Tibial nerve (tissue), 4 donors: ENCODE measurements around the gene TGM6. TPM values are rescaled to one million over a fixed set of nuclear protein-coding genes. Genes with fewer than 3 reads are reported as not detected.

ENCODE experiments used
- DNase-seq, 2 donors: peaks; one replicate each; pipeline ENCODE4 v3.0.0-alpha.2; 2019; ENCODE audit warnings: low spot score in 2 of 2
- H3K27ac ChIP-seq, 4 donors: fragments of 200-600 bp; sonication (generic) in 3 of 4; one replicate each; pipeline ENCODE4 v1.5.1; 2017 to 2019; ENCODE audit warnings: mild to moderate bottlenecking in 1 of 4
- H3K27me3 ChIP-seq, 2 donors: fragments of 200-600 bp; sonication (generic) in 1 of 2; one replicate each; pipeline versions ENCODE4 v1.5.1 to v1.6.0; 2017 to 2019
- H3K36me3 ChIP-seq, 3 donors: fragments of 200-600 bp; sonication (generic); one replicate each; pipeline ENCODE4 v1.5.1; 2018 to 2019
- H3K4me1 ChIP-seq, 4 donors: fragments of 200-600 bp; sonication (generic) in 3 of 4; one replicate each; pipeline ENCODE4 v1.5.1; 2017 to 2019
- H3K4me3 ChIP-seq, 4 donors: fragments of 200-600 bp; sonication (generic) in 3 of 4; one replicate each; pipeline ENCODE4 v1.5.1; 2017 to 2019; ENCODE audit warnings: mild to moderate bottlenecking in 1 of 4, moderate library complexity in 1 of 4
- H3K9me3 ChIP-seq, 4 donors: fragments of 200-600 bp; sonication (generic) in 3 of 4; one replicate each; pipeline ENCODE4 v1.5.1; 2017 to 2019
- CTCF ChIP-seq, 5 experiments: fragments of 200-600 bp in 3 of 5; fragments of 450-650 bp in 2 of 5; sonication (generic) in 3 of 5; IDR thresholded peaks; one replicate each; pipeline ENCODE4 v1.5.1; 2016 to 2019; ENCODE audit warnings: antibody characterized with exemption in 5 of 5, mild to moderate bottlenecking in 3 of 5, moderate library complexity in 2 of 5
- EP300 ChIP-seq, 2 donors: sonication (generic); formaldehyde crosslinking; IDR thresholded peaks; one replicate each; pipeline ENCODE4 v1.6.1; 2017; ENCODE audit warnings: antibody characterized with exemption in 2 of 2, mild to moderate bottlenecking in 1 of 2
- POLR2A ChIP-seq, 2 donors: fragments of 450-650 bp; IDR thresholded peaks; one replicate each; pipeline ENCODE4 v1.6.1; 2017; ENCODE audit warnings: antibody characterized with exemption in 2 of 2, mild to moderate bottlenecking in 2 of 2, moderate library complexity in 2 of 2
- WGBS, 2 donors: methylation state at CpG; one replicate each; pipeline ENCODE4 v1.1.5; 2018; 5-methylcytosine and 5-hydroxymethylcytosine counted together
- total RNA-seq, 4 donors: library from RNA; depleted of rRNA; stranded (reverse); fragments of >200 nt; gene quantifications; one replicate each; pipeline ENCODE4 v1.1.0, GENCODE V29; 2016

TGM6 gene
- total RNA-seq, 4 donors from 2014 or later: not detected

GRCh38 chr20:2340823-2341222, 39.9 kb upstream of the TGM6 start:
- Histone ChIP-seq H3K27ac (no peak overlapping the region), H3K4me1 (no peaks in the 10 kb centered on the region), H3K9me3 (no peaks in the 10 kb centered on the region), H3K27me3 (no peaks in the 10 kb centered on the region), H3K4me3 (no peak overlapping the region), H3K36me3 (no peaks in the 10 kb centered on the region)
- DNase-seq: no peak
- TF ChIP-seq EP300 (IDR thresholded peaks at IDR 0.05) (no peak), CTCF (IDR thresholded peaks at IDR 0.05) (no peak), POLR2A (IDR thresholded peaks at IDR 0.05) (no peak)
- WGBS, 2 donors: 94 to 95% methylated on average over 6 of the region's 6 CpGs

DNA sequence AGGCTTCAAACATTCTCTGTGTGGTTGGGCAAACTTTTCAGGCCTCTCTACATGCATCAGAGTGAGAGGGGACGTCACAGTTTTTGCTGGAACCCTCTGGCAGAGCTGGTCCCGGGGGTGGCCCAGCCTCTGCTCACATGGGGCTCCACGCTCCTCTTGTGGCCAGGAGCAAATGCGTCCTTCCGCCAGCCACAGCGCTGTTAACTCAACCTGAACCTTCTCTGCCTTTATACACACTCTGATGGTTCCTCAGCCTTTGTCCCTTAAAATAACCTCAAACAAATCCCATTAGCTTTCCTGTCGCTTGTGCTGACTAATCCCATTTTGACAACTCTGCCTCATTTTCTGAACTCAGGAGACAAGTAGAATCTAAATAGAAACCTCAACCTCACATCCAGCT, 39.4 kb upstream of the TGM6 start:
- DNase-seq: no peak
- Histone ChIP-seq H3K36me3 (no peaks in the 10 kb centered on the region), H3K4me1 (no peaks in the 10 kb centered on the region), H3K4me3 (no peak overlapping the region), H3K27me3 (no peaks in the 10 kb centered on the region), H3K27ac (no peak overlapping the region), H3K9me3 (peaks cover 0 to 4% (median 0%) of the 10 kb centered on the region in 4 donors)
- TF ChIP-seq EP300 (IDR thresholded peaks at IDR 0.05) (no peak), CTCF (IDR thresholded peaks at IDR 0.05) (no peak), POLR2A (IDR thresholded peaks at IDR 0.05) (no peak)
- 73 to 75% methylated on average over 7 of the region's 7 CpGs for whole genome bisulfite sequencing, 2 donors

DNA sequence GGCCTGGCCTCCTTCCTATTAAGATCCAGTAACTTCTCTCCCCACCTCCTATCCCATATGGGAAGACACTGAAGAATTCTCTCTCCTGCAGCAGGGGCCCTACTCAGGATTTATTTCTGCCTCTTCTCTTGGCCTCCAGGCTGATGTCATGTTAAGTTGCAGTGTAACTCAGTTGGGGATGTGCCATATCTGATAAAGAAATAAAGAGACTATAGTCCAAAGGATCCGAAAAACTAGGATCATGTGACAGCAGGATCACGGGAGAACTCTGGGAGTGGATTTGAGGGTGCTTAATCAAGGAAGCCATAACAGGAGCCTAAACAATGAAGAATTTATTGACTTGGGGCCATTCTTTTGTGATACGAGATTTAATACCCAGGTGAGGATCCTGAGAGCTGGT, 38.5 kb upstream of the TGM6 start:
- Histone ChIP-seq H3K4me1 (no peaks in the 10 kb centered on the region), H3K4me3 (no peak overlapping the region), H3K27ac (no peak overlapping the region), H3K27me3 (no peaks in the 10 kb centered on the region), H3K9me3 (peaks cover 0 to 9% (median 0%) of the 10 kb centered on the region in 4 donors), H3K36me3 (no peaks in the 10 kb centered on the region)
- no peak for TF ChIP-seq EP300 (IDR thresholded peaks at IDR 0.05)
- 66 to 70% methylated on average over 3 of the region's 3 CpGs for WGBS, 2 donors
- no peak for DNase-seq

DNA sequence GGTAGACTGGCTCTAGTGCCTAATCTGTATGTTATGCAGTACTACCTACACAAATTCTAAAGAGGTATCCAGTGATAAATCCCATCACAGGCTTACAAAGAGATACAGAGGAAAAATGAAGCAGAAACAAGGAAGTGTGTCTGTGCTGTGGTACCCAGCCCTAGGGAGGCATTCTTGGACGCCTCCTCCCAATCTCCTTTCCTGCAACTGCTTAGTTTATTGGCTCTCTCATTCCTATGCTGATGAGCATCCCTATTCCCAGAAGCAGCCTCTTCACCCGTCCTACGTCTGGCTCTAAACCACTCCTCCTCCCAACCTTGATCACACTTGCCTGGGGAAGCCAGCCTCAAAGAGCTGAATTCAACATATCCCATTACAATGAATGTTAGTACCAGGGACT, 34.5 kb upstream of the TGM6 start:
- no peak for DNase-seq
- no peak overlapping the region for H3K4me3 ChIP-seq
- H3K4me1 ChIP-seq: no peaks in the 10 kb centered on the region
- peaks cover 0 to 5% of the 10 kb centered on the region in 2 donors for H3K27me3 ChIP-seq
- no peaks in the 10 kb centered on the region for H3K36me3 ChIP-seq
- 35 to 39% methylated on average over 3 of the region's 3 CpGs for WGBS, 2 donors
- H3K9me3 ChIP-seq: peaks cover 0 to 13% (median 0%) of the 10 kb centered on the region in 4 donors
- H3K27ac ChIP-seq: no peak overlapping the region
- no peak for TF ChIP-seq POLR2A (IDR thresholded peaks at IDR 0.05)
- TF ChIP-seq CTCF (IDR thresholded peaks at IDR 0.05): no peak
- TF ChIP-seq EP300 (IDR thresholded peaks at IDR 0.05): no peak

DNA sequence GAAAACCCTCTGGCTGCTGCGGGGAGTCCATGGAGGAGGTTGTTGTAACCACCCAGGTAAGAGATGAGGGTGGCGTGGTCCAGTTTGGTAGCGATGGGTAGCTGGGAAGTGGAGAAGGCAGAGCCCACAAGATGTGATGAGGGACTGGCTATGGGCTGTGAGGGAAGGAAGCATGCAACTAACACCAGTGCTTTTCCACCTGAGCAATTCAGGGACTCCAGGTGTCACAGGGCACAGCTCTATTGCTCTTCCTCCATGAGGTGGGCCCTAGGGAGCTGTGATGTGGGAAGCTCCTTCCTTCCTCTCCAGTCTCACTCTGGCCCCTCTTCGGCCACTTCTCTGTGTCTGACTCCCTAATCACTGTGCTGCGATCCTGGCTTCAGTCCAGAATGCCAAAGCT, 32.4 kb upstream of the TGM6 start:
- H3K27ac ChIP-seq: no peak overlapping the region
- peaks cover 0 to 5% of the 10 kb centered on the region in 2 donors for H3K27me3 ChIP-seq
- no peak overlapping the region for H3K4me3 ChIP-seq
- DNase-seq: no peak
- H3K36me3 ChIP-seq: no peaks in the 10 kb centered on the region
- no peaks in the 10 kb centered on the region for H3K4me1 ChIP-seq
- peaks cover 0 to 13% (median 0%) of the 10 kb centered on the region in 4 donors for H3K9me3 ChIP-seq
- WGBS, 2 donors: 79 to 88% methylated on average over 5 of the region's 5 CpGs
- no peak for TF ChIP-seq CTCF (IDR thresholded peaks at IDR 0.05)
- no peak for TF ChIP-seq EP300 (IDR thresholded peaks at IDR 0.05)
- TF ChIP-seq POLR2A (IDR thresholded peaks at IDR 0.05): no peak

DNA sequence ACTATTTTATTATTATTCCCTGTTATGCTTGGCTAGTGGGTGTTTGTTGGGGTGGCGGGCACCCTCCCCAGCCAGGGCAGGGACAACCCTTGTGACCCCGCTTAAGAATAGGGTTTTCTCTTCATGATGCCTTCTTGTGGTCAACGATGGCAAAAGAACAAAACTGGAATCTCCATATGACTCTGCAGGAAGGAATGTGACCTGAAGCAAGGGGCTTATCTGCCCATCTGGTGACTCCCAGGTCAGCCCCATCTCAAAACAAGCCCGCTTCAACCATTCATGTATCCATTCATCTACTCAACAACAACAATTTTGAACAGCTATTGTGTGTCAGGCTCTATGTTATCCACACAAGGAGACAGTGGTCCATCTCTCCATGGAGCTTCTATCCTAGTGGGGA, 30.9 kb upstream of the TGM6 start:
- DNase-seq: no peak
- H3K4me1 ChIP-seq: no peaks in the 10 kb centered on the region
- peaks cover 0 to 5% of the 10 kb centered on the region in 2 donors for H3K27me3 ChIP-seq
- H3K36me3 ChIP-seq: no peaks in the 10 kb centered on the region
- 60 to 76% methylated on average over 4 of the region's 4 CpGs for WGBS, 2 donors
- peaks cover 0 to 13% (median 0%) of the 10 kb centered on the region in 4 donors for H3K9me3 ChIP-seq
- no peak overlapping the region for H3K27ac ChIP-seq
- TF ChIP-seq EP300 (IDR thresholded peaks at IDR 0.05): no peak
- TF ChIP-seq POLR2A (IDR thresholded peaks at IDR 0.05): no peak
- no peak for TF ChIP-seq CTCF (IDR thresholded peaks at IDR 0.05)
- H3K4me3 ChIP-seq: no peak overlapping the region
